ENCODE data around the gene SSTR1.

DNA sequence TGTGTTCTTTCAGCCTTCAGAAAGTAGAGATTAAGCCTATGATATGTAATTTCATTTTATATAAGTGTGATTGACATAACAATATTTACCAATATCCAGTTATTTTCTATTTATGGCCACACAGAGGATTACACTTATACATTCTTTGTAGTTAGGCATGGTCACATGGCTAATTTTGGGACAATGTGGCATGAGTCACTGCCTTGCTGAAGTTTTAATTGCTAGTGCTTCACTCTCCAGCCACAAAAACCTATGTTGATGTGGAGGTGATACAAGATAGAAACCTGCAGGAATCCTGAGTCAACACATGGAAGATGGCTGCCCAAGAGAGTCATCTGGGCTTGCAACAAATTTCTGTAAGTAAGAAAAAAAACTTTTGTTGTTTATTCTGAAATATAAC lies 31.2 kb downstream of the SSTR1 start:
- no peak for TF ChIP-seq ZFP36 (IDR thresholded peaks at IDR 0.05; ENCODE audit: borderline replicate concordance, low read depth, low read length, partially characterized antibody)
- TF ChIP-seq, protein P1, sequence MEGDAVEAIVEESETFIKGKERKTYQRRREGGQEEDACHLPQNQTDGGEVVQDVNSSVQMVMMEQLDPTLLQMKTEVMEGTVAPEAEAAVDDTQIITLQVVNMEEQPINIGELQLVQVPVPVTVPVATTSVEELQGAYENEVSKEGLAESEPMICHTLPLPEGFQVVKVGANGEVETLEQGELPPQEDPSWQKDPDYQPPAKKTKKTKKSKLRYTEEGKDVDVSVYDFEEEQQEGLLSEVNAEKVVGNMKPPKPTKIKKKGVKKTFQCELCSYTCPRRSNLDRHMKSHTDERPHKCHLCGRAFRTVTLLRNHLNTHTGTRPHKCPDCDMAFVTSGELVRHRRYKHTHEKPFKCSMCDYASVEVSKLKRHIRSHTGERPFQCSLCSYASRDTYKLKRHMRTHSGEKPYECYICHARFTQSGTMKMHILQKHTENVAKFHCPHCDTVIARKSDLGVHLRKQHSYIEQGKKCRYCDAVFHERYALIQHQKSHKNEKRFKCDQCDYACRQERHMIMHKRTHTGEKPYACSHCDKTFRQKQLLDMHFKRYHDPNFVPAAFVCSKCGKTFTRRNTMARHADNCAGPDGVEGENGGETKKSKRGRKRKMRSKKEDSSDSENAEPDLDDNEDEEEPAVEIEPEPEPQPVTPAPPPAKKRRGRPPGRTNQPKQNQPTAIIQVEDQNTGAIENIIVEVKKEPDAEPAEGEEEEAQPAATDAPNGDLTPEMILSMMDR (CRISPR knock-in tag; IDR thresholded peaks at IDR 0.05) = no peak
- no peak for TF ChIP-seq MYC (CRISPR knock-in tag; IDR thresholded peaks at IDR 0.05; ENCODE audit: borderline replicate concordance)
- no peak for TF ChIP-seq ZZZ3 (CRISPR knock-in tag; IDR thresholded peaks at IDR 0.05; ENCODE audit: borderline replicate concordance)
- TF ChIP-seq POLR2G (IDR thresholded peaks at IDR 0.05; ENCODE audit: low read depth, low read length) = no peak
- TF ChIP-seq ZBTB20 (CRISPR knock-in tag; IDR thresholded peaks at IDR 0.05; ENCODE audit: borderline replicate concordance, low read depth) = no peak
- TF ChIP-seq POLR2AphosphoS5 (IDR thresholded peaks at IDR 0.05; ENCODE audit: low read depth, low read length) = no peak
- no peak for TF ChIP-seq MXI1 (IDR thresholded peaks at IDR 0.05; ENCODE audit: borderline replicate concordance, low read depth, low read length)
- no peak for TF ChIP-seq NFE2L2 (IDR thresholded peaks at IDR 0.05; ENCODE audit: low read length)
- TF ChIP-seq POLR2A (IDR thresholded peaks at IDR 0.05; ENCODE audit: insufficient read depth in 1 of 2, low read depth in 2 of 2, low read length in 2 of 2) = no peak
- no peak for TF ChIP-seq AGO2 (optimal IDR thresholded peaks at IDR 0.05; ENCODE audit: low read depth, low read length)
- no peak for TF ChIP-seq CBX5 (CRISPR knock-in tag; IDR thresholded peaks at IDR 0.05; ENCODE audit: borderline replicate concordance)

All from HepG2 (cell line).